SKM-1 treated with dmso at 0.1 percent for 144 hours (cell line): ENCODE measurements around the gene RAD9B.
"Not testable (repeated sequence)": the region's sequence is repeated elsewhere in the genome, so short reads cannot be mapped to it uniquely, and the experiment has no call there.

Experiments
- DNase-seq: peaks from one replicate; lab custom pipeline; 2025; ENCODE audit not compliant: unreplicated experiment; lab: John Stamatoyannopoulos, UW

The RAD9B gene

DNA sequence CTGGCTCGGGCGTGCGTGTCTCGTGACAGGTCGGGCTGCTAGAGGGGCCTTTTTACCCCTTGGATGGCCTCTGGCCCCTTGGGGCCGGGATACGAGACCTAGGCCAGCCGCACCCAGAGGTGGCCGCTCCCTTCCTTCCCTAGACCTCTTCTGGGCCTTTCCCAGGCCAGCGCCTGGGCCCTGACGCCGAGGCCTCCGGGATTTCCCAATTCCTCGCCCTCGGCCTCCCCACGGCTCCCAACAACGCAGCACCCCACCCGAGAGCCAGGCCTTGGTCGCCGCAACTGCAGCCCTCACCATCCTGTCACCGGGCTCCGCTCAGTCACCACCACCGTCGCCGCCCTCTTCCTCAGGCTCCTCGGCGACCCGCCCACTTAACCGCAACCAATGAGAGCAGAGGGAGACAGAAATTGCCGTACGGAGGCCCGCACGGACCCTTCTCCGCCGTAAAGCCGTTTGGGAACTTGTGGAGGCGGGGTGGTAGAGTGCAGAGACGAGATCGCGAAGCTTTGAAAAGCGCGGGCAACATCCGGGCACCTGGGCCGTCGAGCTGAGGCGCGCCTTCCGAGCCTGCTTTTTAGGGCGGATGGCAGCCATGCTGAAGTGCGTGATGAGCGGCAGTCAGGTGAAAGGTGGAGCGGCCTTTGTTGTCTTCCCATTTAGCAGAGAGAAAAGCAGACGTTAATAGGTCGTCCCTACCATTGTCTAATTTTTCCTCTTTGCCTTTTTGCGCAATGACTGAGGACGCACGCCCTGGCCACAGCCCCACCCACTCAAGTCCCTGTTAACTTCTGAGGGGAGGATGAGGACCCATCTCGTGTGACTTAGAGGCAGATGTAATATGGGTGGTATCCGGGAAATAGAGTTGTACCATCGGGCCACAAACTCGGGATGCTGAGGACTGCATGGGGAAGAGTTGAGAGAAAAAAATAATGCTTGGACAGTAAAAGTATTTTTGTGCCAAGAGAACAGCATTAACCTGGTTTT lies at the start of gene RAD9B, which contains the start of gene VPS29:
Gene RAD9B, plus strand, starts transcription at position 580 of the 987 bp plus-strand sequence. Its CDS starts 7 bp downstream, at position 587.
Gene VPS29, minus strand, starts transcription at position 360 of the 987 bp plus-strand sequence. Its CDS starts 60 bp downstream, at position 300.
- peak; percentile 91 for DNase-seq

DNA sequence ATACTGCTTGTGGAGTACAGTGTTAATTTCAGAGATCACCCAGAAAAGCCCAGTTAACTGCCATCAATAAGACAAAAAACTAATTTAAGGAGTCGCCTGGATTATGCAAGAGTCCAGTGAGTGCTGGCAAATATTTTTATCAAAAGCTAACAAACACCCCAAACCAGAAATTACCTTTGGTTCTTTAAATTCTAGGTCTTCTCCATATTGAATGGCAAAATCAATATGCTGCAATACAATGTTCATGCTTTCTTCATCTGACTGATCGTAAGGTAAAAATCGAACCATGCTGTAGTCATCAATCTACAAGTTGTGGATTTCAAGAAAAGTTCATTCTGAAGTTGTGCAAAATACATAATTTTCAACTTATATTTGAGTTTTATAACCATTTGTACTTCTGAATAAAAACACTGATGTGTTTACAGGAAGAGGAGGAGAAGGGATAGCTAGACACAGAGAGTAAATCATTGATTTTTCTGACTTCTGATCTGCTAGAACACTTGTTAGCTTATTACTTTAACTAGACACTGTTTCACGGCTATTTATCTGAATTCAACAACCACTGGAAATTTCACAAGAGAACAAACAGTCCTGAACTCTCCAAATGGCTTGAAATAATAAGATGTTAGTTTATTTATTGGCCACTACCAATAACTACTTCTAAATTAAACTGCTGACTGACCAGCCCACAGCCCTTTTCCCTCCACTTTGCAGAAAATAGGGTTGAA lies 48.4 kb upstream of the RAD9B start:
- DNase-seq: no peak

DNA sequence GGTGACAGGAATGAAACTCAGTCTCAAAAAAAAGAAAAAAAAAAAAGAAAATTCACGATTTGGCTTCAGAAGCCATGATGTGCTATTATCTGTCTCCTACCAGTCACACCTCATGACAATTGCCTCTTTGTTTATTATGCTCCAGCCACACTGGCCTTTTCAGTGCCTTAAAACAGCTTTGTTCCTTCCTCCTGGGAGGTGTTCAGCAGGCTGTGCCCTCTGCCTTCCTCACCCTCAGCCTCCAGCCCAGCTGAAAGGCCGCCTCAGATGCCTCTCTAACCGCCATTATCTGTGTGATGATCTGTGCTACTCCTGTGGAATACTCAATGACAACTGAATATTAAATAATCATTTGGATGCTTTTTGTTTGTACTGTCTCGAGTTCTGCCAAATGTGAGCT lies 43.4 kb upstream of the RAD9B start:
- DNase-seq: no peak

DNA sequence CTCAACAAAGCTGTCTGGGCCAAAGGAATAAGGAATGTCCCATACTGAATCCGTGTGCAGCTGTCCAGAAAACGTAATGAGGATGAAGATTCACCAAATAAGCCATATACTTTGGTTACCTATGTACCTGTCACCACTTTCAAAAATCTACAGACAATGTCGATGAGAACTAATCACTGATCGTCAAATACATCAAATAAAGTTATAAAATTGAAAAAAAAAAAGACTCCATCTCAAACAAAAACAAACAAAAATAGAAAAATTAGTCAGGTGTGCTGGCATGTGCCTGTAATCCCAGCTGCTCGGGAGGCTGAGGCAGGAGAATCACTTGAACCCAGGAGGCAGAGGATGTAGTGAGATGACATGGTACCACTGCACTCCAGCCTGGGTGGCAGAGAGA lies 40.9 kb upstream of the RAD9B start:
- not testable (repeated sequence) for DNase-seq

DNA sequence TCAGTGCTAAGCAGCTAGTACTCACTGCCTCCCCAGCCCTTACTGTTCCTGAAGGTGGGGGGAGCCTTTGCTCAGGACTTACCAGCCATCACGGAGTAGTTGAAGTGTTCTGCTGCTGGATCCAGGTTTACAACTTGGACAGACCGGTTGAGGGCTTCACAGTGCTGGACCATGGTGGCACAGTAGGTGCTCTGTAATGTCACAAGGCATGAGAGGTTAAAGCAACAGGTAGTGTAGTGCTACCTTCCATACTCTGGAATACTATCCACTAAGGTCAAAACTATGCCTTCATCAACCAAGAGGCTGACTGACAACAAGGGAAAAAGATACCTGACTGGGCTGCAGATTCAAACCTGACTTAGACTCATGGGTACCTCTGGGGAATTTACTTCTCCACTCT lies 37.1 kb upstream of the RAD9B start:
- DNase-seq: no peak

DNA sequence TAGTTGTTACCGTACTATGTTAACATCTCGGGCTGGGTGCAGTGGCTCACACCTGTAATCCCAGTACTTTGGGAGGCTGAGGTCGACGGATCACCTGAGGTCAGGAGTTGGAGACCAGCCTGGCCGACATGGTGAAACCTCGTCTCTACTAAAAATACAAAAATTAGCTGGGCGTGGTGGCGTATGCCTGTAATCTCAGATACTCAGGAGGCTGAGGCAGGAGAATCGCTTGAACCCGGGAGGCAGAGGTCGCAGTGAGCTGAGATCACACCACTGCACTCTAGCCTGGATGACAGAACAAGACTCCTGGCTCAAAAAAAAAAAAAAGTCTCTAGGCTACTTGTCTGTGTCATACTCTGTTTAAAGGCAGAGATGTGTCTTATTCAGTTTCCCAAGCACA lies 36.4 kb upstream of the RAD9B start:
- DNase-seq: not testable (repeated sequence)

DNA sequence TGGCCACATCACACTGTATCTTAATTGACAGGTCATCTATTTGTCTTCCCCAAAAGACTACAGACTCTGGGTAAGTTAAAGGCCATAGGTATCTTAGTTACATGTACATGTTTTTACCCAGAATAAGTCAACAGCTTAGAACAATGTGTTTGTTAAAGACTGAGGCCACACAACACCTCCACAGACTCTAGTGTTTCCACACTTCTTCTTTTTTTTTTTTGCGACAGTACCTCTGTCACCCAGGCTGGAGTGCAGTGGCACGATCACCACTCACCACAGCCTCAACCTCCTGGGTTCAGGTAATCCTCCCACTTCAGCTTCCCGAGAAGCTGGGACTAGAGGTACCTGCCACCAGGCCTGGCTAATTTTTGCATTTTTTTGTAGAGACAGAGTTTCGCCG lies 35.3 kb upstream of the RAD9B start:
- DNase-seq: no peak

DNA sequence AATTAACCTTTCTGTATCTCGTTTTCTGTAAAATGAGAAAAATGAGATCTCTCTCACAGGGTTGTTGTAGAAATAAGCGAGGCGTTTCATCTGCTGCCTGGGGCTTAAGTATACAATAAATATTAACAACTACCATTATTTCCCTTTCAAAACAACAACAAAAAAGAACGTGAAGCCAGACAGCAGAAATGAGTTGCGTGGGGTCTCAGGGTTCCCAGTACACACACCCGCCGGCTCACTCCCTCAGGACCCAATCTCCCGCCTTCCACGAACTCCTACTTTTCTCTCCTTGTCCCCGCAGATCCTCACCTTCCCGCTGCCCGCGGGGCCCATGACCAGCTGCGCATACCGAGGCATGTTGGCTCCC lies 34.3 kb upstream of the RAD9B start:
- DNase-seq: no peak

DNA sequence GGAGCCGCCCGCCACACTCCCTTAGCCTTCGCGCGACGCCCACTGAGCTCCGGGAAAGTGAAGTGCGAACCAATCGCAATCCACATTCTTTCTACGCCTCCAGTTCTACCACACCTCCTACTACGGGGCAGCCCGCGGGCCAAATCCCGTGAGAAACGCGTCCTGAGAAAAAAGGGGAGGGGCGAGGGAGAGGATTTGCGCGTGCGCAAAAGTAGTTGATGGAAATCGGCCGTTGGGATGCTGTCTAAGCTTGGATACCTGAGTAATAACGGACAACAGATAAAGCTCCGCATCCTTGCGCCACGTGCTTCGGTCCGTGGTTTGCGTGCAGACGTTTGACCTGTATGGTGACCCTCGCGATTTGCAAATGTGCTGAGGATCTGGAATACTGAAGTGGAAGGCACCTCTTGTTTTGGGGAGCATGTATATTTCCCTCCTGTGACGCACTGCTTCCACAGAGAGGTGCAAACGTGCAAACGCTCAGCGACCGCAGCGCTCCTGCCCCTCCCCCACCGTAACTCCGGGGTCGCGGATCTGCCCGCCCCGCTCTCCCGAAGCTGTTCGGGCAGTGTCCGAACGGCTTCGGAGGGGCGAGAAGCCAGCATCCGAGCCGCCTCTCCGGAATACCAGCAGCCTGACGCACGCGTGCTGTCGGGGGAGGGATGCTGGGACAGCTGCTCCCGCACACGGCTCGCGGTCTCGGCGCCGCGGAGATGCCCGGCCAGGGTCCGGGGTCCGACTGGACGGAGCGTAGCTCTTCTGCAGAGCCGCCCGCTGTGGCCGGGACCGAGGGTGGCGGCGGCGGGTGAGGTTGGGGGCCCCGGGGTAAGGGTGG lies 33.7 kb upstream of the RAD9B start, which contains the start of the genes FAM216A and GPN3:
Gene FAM216A, plus strand, starts transcription at position 632 of the 835 bp plus-strand sequence. Its CDS starts 31 bp downstream, at position 663.
Gene GPN3, minus strand, starts transcription at position 44 of the 835 bp plus-strand sequence. CDS start 54 bp downstream, outside the sequence.
- peak; percentile 79 for DNase-seq

DNA sequence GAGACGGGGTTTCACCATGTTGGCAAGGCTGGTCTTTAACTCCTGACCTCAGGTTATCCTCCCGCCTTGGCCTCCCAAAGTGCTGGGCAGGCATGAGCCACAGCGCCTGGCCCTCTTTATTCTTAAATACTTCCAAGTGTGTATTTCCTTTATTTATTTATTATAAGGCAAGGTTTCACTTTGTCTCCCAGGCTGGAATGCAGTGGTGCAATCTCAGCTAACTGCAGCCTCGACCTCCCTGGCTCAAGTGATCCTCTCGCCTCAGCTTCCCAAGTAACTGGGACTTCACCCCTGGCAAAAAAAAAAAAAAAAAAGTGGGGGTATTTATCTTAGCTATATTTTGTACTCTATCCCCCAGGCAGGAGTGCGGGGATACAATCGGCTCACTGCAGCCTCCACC lies 26.7 kb upstream of the RAD9B start:
- no peak for DNase-seq

DNA sequence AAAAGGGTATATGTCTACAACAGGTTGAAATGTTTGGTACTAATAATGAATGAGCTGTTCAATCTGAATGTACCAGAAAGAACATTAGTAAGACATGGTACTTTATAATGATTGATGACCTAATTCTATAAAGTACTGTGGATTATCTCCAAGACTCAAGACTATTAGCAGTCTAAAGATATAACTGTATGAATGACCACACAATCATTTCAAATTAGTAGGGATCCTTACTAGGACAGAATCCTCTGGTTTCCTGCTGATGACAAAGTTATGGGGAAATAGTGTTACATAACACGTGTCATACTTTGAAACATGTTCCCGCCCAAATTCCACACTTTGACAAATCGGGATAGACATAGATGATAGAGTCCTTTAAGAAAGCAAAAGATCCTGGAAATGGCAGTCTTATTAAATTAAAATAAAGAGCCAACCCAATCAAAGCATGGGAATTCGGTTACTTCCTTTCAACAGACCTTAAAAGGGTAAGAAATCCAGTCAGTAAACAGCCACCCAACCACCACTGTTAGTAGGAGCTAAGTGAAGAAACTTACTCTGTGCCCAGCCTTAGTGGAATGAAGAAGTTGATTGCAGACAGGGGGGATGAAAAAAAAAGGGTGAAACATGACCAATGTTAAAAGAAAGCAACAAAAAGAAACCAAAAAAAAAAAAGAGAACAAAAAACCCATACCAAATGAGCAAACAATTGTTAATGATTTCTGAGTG lies 3.0 kb upstream of the RAD9B start:
- DNase-seq: peak; percentile 26

DNA sequence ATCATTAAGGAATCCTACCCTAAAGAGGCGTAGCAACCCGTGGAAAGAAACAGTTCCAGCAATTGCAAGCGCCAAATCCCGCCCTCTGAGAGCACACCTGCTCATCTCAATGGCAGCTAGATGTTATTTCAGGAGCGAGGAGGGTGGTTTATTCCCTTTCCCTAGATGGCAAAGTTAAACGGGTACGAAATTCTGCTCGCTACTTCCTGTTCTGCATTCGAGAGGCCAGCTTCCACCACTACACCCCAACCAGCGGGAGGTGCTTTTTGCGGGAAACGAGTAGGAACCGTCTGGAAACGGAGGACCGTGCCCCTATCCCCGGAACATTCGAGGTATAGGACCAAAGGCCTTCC lies 756 bp upstream of the RAD9B start:
- peak; percentile 23 for DNase-seq

DNA sequence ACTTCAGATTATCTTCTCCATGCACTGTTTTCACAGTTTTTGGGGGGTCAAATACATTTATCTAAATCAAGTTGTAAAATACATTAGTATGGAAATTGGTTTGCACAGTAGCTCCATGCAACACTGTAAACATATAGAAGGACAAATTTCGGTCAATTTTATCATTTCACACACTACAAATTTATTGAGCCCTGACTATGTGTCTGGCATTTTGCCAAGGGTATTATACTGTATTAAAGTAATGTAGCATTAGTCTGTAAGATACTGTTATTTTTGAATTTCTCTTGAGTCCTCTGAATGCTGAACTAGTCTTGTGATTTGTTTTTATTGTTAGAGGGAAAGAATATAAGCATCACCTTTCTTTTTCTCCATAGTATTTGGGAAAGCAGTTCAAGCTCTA lies 1.3 kb downstream of the RAD9B start:
- no peak for DNase-seq

DNA sequence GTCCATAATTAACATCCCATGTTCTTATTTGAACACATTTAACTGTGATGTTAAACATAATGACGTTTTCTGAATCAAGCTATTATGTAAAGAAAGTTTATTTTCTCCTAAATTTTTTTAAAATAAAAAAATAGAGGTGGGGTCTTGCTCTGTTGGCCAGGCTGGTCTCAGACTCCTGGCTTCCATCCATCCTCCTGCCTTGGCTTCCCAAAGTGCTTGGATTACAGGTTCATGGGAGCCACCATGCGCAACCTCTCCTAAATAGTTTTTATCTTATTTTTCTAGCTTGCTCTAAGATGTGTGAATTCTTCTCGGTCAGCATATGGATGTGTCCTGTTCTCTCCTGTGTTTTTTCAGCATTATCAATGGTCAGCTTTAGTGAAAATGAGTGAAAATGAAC lies 3.2 kb downstream of the RAD9B start:
- no peak for DNase-seq

DNA sequence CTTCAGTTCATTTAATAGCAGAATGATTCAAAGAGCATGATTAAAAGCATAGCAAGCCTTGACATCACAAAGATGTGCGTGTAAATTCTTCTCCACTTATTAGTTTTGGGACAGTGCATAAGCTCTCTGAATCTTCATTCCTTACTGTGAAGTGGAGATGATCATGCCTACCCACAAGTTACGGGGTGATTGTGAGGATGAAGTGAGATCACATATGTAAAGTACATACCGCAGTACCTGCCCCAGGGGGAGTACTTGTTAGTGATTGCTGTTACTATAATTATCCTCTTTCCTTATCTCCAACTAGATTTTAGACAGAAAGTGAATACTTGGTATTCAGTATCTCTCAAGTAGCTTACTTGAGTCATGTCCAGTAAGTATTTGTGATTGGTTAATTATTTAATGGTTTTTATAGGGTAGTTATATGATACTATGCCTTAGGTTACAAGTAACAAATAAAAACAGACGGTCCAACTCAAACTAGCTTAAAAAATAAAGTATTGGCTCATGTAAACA lies 6.0 kb downstream of the RAD9B start:
- DNase-seq: no peak

DNA sequence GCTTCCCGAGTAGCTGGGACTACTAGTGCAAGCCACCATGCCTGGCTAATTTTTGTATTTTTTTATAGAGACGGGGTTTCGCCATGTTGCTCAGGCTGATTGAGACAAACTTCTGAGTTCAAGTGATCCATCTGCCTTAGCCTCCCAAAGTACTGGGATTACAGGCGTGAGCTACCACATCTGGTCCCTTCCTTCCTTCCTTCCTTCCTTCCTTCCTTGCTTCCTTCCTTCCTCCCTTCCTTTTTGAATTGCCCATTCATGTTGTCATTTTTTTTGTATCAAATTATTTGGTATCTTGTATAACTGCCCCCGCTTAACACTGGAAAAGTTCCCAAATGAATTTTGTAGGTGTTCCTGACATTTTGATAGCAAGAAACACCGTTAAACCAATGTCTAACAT lies 11.7 kb downstream of the RAD9B start:
- DNase-seq: no peak

DNA sequence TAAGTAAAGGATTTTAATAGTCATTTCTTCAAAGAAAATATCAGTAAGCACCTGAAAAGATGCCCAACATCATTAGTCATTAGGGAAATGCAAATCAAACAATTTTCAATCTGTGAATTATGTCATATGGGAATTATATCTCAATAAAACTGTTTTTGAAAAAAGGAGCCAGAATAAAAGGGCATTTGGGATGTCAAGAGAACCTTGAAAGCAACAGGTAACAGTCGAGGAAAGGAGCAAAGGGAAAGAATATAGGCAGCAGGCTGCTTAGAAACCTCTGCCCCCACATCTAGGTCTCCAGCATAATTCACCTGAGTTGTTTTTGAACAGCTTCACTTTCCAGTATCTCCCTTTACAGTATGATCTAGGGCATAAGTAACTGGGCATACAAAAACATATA lies 12.2 kb downstream of the RAD9B start:
- DNase-seq: no peak

DNA sequence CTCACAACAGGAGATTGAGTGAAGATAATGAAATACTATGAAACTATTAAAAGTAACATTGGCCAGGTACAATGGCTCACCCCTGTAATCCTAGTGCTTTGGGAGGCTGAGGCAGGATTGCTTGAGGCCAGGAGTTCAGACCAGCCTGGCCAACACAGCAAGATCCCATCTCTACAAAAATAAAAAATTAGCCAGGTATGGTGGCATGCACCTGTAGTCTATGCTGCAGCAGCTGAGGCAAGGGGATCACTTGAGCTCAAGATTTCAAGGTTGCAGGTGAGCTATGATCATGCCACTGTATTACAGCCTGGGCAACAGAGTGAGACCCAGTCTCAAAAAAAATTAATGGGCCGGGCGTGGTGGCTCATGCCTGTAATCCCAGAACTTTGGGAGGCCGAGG lies 14.9 kb downstream of the RAD9B start:
- no peak for DNase-seq

DNA sequence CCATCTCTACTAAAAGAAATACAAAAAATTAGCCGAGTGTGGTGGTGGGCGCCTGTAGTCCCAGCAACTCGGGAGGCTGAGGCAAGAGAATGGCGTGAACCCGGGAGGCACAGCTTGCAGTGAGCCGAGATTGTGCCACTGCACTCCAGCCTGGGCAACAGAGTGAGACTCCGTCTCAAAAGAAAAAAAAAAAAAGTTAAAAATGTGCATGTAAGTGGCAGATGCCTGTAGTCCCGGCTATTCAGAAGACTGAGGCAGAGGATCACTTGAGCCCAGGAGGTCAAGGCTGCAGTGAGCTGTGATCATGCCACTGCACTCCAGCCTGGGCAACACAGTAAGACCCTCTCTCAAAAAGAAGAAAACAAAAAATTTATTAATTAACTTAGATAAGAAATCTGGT lies 15.9 kb downstream of the RAD9B start:
- not testable (repeated sequence) for DNase-seq
